ENCODE results near the gene R3HDM2. TPM values are rescaled to one million over a fixed set of nuclear protein-coding genes. Genes with fewer than 3 reads are reported as not detected.

R3HDM2 gene
- total and polyA plus RNA-seq, 2 of the 13 experiments (the other 11 are each of a cell fraction or from before 2014, with no cell fraction given) = 11.1 to 23.5 TPM

DNA sequence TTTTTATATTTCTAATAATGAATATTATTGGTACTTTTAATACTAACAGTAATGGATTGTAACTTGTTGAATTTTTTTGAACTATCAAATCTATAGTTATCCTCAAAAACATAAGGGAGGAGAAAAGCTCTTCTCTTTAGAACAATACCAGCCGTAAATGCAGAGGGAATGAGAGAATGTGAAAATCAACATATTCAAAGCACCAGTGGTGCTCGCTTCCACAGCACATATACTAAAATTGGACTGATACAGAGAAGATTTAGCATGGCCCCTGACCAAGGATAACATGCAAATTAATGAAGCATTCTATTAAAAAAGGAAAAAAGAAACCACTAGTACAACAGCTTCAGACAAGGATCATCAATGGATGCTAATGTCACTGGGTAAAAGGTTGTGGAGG is 15.8 kb downstream of the R3HDM2 start:
- Histone ChIP-seq H3K27ac (ENCODE audit: extremely low read length, insufficient read depth, low read length) (no peak overlapping the region), H3K36me3 (replicated peaks in 1 of 2; ENCODE audit: control insufficient read depth in 1 of 2, insufficient read depth in 2 of 2, low read length in 2 of 2) (no peaks in the 10 kb centered on the region), H3K9ac (ENCODE audit: insufficient read depth, low read depth, low read length) (no peak overlapping the region), H3K4me1 (ENCODE audit: insufficient read depth, low read length) (no peaks in the 10 kb centered on the region), H3K9me3 (ENCODE audit: low read length) (no peaks in the 10 kb centered on the region), H3K4me3 (replicated peaks in 1 of 3; ENCODE audit: insufficient read depth in 1 of 3, low read depth in 2 of 3, low read length in 3 of 3) (no peak overlapping the region), H3K27me3 (ENCODE audit: control insufficient read depth in 1 of 2, insufficient read depth in 2 of 2, low read length in 2 of 2) (no peaks in the 10 kb centered on the region), H3K4me2 (ENCODE audit: low read depth, low read length) (no peak overlapping the region), H3K79me2 (ENCODE audit: insufficient read depth, low read length) (no peaks in the 10 kb centered on the region), H4K20me1 (ENCODE audit: insufficient read depth, low read length) (no peaks in the 10 kb centered on the region), H2AFZ (ENCODE audit: low read length) (no peak overlapping the region)
- 96% methylated on average over 2 of the region's 2 CpGs for WGBS (ENCODE audit: low lambda C conversion rate)
- in situ Hi-C loops (cut with HindIII; ENCODE audit: extremely low pct_ligation_motif_present, low pct_unique_long_range_greater_than_20kb) = no loop called here
- BruUV-seq (replicated peaks) = no TSS peak
- intact Hi-C loops (cut with micrococcal nuclease; ENCODE audit: unreplicated experiment) = no loop called here
- ChIA-PET POLR2A (no interaction called here), CTCF (ENCODE audit: low intra/inter-chr PET ratio, low total read pairs) (interaction anchor here (0.6 kb wide), 1 partner anchor 104 kb away, joined by 3 read pairs; no protein-coding TSS in a partner anchor)
- no peak for DNase-seq (ENCODE audit: low spot score)
- no peak for FAIRE-seq
- ATAC-seq = no peak
- no peak for TF ChIP-seq ZNF317 (CRISPR knock-in tag; IDR thresholded peaks at IDR 0.05)
- TF ChIP-seq, protein P1, sequence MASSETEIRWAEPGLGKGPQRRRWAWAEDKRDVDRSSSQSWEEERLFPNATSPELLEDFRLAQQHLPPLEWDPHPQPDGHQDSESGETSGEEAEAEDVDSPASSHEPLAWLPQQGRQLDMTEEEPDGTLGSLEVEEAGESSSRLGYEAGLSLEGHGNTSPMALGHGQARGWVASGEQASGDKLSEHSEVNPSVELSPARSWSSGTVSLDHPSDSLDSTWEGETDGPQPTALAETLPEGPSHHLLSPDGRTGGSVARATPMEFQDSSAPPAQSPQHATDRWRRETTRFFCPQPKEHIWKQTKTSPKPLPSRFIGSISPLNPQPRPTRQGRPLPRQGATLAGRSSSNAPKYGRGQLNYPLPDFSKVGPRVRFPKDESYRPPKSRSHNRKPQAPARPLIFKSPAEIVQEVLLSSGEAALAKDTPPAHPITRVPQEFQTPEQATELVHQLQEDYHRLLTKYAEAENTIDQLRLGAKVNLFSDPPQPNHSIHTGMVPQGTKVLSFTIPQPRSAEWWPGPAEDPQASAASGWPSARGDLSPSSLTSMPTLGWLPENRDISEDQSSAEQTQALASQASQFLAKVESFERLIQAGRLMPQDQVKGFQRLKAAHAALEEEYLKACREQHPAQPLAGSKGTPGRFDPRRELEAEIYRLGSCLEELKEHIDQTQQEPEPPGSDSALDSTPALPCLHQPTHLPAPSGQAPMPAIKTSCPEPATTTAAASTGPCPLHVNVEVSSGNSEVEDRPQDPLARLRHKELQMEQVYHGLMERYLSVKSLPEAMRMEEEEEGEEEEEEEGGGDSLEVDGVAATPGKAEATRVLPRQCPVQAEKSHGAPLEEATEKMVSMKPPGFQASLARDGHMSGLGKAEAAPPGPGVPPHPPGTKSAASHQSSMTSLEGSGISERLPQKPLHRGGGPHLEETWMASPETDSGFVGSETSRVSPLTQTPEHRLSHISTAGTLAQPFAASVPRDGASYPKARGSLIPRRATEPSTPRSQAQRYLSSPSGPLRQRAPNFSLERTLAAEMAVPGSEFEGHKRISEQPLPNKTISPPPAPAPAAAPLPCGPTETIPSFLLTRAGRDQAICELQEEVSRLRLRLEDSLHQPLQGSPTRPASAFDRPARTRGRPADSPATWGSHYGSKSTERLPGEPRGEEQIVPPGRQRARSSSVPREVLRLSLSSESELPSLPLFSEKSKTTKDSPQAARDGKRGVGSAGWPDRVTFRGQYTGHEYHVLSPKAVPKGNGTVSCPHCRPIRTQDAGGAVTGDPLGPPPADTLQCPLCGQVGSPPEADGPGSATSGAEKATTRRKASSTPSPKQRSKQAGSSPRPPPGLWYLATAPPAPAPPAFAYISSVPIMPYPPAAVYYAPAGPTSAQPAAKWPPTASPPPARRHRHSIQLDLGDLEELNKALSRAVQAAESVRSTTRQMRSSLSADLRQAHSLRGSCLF (CRISPR knock-in tag; IDR thresholded peaks at IDR 0.05; ENCODE audit: borderline replicate concordance) = no peak
- TF ChIP-seq ARNT (IDR thresholded peaks at IDR 0.05) = no peak
- TF ChIP-seq, protein P2, sequence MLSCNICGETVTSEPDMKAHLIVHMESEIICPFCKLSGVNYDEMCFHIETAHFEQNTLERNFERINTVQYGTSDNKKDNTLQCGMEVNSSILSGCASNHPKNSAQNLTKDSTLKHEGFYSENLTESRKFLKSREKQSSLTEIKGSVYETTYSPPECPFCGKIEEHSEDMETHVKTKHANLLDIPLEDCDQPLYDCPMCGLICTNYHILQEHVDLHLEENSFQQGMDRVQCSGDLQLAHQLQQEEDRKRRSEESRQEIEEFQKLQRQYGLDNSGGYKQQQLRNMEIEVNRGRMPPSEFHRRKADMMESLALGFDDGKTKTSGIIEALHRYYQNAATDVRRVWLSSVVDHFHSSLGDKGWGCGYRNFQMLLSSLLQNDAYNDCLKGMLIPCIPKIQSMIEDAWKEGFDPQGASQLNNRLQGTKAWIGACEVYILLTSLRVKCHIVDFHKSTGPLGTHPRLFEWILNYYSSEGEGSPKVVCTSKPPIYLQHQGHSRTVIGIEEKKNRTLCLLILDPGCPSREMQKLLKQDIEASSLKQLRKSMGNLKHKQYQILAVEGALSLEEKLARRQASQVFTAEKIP (CRISPR knock-in tag; IDR thresholded peaks at IDR 0.05; ENCODE audit: borderline replicate concordance) = no peak
- TF ChIP-seq ETV6 (CRISPR knock-in tag; conservative IDR thresholded peaks at IDR 0.05) = no peak
- TF ChIP-seq, protein P3, sequence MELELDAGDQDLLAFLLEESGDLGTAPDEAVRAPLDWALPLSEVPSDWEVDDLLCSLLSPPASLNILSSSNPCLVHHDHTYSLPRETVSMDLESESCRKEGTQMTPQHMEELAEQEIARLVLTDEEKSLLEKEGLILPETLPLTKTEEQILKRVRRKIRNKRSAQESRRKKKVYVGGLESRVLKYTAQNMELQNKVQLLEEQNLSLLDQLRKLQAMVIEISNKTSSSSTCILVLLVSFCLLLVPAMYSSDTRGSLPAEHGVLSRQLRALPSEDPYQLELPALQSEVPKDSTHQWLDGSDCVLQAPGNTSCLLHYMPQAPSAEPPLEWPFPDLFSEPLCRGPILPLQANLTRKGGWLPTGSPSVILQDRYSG (CRISPR knock-in tag; IDR thresholded peaks at IDR 0.05) = no peak
- TF ChIP-seq ZZZ3 (CRISPR knock-in tag; IDR thresholded peaks at IDR 0.05; ENCODE audit: borderline replicate concordance) = no peak
- no peak for TF ChIP-seq HOXA7 (CRISPR knock-in tag; IDR thresholded peaks at IDR 0.05)
- no peak for TF ChIP-seq MYC (CRISPR knock-in tag; IDR thresholded peaks at IDR 0.05; ENCODE audit: borderline replicate concordance)
- no peak for TF ChIP-seq ZNF496 (CRISPR knock-in tag; IDR thresholded peaks at IDR 0.05; ENCODE audit: insufficient replicate concordance)
- no peak for TF ChIP-seq ZSCAN31 (CRISPR knock-in tag; IDR thresholded peaks at IDR 0.05; ENCODE audit: low read depth)
- TF ChIP-seq, protein P4, sequence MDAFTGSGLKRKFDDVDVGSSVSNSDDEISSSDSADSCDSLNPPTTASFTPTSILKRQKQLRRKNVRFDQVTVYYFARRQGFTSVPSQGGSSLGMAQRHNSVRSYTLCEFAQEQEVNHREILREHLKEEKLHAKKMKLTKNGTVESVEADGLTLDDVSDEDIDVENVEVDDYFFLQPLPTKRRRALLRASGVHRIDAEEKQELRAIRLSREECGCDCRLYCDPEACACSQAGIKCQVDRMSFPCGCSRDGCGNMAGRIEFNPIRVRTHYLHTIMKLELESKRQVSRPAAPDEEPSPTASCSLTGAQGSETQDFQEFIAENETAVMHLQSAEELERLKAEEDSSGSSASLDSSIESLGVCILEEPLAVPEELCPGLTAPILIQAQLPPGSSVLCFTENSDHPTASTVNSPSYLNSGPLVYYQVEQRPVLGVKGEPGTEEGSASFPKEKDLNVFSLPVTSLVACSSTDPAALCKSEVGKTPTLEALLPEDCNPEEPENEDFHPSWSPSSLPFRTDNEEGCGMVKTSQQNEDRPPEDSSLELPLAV (CRISPR knock-in tag; conservative IDR thresholded peaks at IDR 0.05; ENCODE audit: low read depth) = no peak
- TF ChIP-seq ZNF354B (CRISPR knock-in tag; IDR thresholded peaks at IDR 0.05) = no peak
- TF ChIP-seq, protein P5, sequence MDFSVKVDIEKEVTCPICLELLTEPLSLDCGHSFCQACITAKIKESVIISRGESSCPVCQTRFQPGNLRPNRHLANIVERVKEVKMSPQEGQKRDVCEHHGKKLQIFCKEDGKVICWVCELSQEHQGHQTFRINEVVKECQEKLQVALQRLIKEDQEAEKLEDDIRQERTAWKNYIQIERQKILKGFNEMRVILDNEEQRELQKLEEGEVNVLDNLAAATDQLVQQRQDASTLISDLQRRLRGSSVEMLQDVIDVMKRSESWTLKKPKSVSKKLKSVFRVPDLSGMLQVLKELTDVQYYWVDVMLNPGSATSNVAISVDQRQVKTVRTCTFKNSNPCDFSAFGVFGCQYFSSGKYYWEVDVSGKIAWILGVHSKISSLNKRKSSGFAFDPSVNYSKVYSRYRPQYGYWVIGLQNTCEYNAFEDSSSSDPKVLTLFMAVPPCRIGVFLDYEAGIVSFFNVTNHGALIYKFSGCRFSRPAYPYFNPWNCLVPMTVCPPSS (IDR thresholded peaks at IDR 0.05) = no peak
- no peak for TF ChIP-seq PHF20 (CRISPR knock-in tag; IDR thresholded peaks at IDR 0.05)
